Globus pallidus (tissue), 1 donor: Measurements from ENCODE around the gene SH3GL3.
A peak's percentile ranks its signal among the peaks of the same experiment; 100 is the strongest.

Experiments
- DNase-seq: peaks from one replicate; pipeline ENCODE4 v3.0.0-alpha.2; 2015; ENCODE audit warnings: low spot score

Gene SH3GL3

GRCh38 chr15:83569341-83569740, 122.2 kb downstream of the SH3GL3 start:
- no peak for DNase-seq

GRCh38 chr15:83570756-83571155, 123.6 kb downstream of the SH3GL3 start:
- no peak for DNase-seq

GRCh38 chr15:83571820-83572707, 124.9 kb downstream of the SH3GL3 start:
- peak; percentile 92 for DNase-seq

GRCh38 chr15:83574345-83574744, 127.2 kb downstream of the SH3GL3 start:
- DNase-seq = no peak

- DNase-seq = no peak
Observed at GRCh38 chr15:83578691-83579090, 131.6 kb downstream of the SH3GL3 start.

DNA sequence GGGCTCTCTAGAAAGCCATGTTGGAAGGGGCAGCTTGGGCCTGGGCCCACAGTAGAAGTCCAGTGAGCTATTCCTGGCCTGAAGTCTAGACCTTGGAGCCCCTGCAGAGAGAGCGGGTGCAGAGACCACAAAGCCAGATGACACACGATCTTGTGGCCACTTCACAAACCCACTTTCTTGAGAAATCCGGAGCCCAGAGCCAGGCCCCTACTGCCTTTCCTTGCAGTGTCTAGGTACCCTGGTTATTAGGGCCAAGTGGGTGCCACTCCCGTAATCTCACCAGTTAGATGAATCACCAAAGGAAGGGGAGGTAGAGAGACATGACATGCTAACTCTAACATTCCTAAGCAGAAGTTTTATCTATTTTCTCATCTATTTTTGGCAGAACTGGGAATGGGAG, 134.2 kb downstream of the SH3GL3 start:
- DNase-seq = no peak

- DNase-seq = no peak
Observed at GRCh38 chr15:83582381-83582780, 135.2 kb downstream of the SH3GL3 start.

DNA sequence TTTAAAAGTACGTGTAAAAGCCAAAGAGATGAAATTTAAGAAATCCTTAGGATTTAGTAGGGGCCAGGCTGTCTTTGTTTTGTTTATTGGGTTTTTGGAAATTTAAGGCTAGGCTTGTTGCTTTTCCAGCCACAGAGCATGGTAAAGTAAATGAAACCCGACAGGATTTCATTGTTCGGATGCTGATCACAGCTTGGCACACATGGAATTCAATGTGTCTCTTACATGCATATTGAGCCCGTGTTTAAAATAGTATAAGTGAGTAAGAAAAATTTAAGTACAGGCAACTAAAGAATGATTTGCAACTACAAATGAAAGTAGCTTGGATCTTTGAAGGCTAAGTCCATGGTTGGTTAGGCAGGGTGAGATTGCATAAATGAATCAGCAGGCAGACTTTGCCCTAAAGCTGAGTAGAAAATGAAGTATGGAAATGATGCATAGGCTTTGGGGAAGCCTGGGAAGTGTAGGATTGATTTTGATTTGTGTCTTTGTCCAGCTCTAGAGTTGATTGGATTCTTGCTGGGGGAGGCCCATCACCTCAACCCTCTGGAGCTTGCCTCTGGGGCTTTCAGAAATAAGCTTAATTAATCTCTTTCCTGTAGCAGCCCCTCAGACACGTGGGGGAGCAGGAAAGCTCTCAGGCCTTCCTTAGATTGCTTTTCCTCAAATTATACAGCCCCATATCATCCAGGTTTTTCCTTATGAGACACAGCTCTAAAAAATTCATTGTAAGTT, 138.6 kb downstream of the SH3GL3 start:
- DNase-seq = no peak

DNA sequence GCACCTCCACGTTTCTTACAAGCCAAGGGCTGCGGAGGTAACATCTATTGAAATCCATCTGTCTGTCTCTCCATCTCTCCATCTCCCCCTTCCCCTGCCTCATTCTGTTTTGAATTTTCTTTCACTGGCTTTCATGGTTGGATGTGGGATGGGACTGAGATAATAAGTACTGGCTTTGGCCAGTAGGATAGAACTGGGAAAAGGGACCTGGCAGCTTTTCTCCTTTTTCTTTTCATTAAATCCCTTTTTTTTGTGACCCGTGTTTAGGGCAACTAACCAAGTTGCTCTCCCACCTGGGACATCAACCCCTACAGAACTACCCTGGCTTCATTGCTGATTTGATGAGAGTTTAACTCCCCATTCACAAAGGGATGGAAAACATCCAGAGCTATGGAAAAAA, 139.9 kb downstream of the SH3GL3 start:
- no peak for DNase-seq

GRCh38 chr15:83588441-83588840, 141.3 kb downstream of the SH3GL3 start:
- DNase-seq = no peak

DNA sequence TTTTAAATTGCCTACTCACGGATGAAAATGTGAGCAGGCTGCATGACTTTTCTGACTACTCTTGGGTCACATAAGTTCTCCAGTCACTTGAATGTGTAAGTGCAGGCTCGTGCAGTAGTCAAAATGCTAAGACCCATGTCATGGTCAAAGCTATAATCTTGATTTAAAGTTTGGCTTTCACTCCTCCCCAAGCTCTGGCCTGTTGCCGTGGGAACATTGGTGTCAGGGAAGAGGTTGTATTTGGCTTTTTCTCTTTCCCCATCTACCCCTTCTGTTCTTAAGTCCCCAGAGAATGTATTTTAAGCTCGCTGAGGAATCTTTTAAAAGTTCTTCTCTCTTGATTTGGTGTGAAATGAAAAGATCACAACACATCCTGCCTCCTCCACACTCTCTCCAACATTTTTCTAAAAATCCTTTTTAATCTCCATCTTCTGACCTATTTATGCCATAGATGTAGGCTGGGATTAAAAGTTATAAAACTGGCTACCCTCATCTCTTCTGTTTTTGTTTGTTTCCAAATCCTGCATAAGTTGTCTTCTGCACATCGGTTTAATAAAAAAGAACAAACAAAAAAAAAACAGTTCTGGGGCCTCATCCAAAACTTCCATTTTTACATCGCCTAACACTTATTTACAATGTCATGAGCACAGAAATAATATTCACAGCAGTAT, 145.4 kb downstream of the SH3GL3 start:
- no peak for DNase-seq

- DNase-seq = no peak
Observed at GRCh38 chr15:83595191-83595590, 148.1 kb downstream of the SH3GL3 start.

- no peak for DNase-seq
Observed at GRCh38 chr15:83598031-83598430, 150.9 kb downstream of the SH3GL3 start.

GRCh38 chr15:83602021-83602420, 154.9 kb downstream of the SH3GL3 start:
- DNase-seq = no peak

DNA sequence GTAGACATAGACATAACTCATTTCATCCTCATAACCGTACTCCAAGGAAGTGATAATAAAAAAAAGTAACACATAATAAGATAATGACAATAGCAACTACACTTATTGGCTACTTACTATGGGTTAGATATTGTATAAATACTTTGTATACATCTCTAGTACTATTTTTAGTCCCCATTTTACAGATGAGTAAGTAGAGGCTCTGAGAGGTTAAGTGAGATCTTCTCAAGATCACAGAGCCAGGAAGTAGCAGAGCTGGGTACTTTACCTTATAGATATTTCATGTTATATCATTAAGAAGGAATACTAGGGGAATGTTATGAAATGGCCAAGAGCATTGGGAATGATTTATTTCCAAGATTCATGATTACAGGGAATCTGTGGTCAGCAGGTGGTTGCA, 157.4 kb downstream of the SH3GL3 start:
- no peak for DNase-seq

GRCh38 chr15:83605111-83605945, 158.2 kb downstream of the SH3GL3 start:
- DNase-seq = no peak

- DNase-seq = no peak
Observed at GRCh38 chr15:83610132-83610531, 163.0 kb downstream of the SH3GL3 start.

DNA sequence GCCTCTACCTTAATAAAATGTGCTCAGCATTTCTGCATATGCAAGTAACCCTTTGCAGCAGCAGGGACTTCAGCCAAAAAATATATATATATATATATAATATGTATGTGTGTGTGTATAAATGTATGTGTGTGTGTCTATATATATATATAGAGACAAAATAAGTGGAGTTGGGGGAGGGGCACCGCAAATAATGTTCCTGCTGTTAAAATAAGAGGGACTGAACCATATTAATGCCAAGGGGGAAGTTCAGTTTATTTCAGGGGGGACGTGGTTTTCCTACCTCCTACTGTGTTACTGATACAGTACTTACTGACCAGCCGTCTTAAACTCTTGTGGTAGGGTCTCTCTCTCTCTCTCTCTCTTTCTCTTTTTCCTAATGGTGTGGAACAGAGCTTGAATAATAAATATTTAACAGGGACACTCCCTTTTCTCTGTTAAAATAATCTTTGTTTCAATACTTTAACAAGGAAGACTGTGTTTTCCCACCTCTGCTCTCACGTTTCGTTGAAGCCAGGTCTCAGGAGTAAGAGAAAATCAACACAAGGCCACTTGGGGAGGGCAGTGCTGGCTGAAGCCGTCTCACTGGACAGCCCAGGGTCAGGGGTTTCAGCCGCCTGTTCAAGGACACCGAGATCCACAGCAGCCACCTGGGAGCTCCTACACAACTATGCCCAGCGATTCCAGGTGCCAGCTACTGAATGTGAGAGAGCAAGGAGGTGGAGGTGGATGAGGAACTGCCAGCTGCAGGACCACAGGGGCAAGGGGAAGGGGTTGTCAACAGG, 164.0 kb downstream of the SH3GL3 start:
- DNase-seq = no peak

GRCh38 chr15:83612226-83612625, 165.1 kb downstream of the SH3GL3 start:
- DNase-seq = no peak

GRCh38 chr15:83612898-83613635, 165.9 kb downstream of the SH3GL3 start:
- DNase-seq = peak; percentile 45
